ENCODE data around the gene CST9L. TPM values are rescaled to one million over a fixed set of nuclear protein-coding genes. Genes with fewer than 3 reads are reported as not detected.
A peak's percentile ranks its signal among the peaks of the same experiment; 100 is the strongest.
"Not testable (repeated sequence)": the region's sequence is repeated elsewhere in the genome, so short reads cannot be mapped to it uniquely, and the experiment has no call there.

Gene CST9L
- total RNA-seq, 1 donor from 2014 or later: 0.96 TPM

DNA sequence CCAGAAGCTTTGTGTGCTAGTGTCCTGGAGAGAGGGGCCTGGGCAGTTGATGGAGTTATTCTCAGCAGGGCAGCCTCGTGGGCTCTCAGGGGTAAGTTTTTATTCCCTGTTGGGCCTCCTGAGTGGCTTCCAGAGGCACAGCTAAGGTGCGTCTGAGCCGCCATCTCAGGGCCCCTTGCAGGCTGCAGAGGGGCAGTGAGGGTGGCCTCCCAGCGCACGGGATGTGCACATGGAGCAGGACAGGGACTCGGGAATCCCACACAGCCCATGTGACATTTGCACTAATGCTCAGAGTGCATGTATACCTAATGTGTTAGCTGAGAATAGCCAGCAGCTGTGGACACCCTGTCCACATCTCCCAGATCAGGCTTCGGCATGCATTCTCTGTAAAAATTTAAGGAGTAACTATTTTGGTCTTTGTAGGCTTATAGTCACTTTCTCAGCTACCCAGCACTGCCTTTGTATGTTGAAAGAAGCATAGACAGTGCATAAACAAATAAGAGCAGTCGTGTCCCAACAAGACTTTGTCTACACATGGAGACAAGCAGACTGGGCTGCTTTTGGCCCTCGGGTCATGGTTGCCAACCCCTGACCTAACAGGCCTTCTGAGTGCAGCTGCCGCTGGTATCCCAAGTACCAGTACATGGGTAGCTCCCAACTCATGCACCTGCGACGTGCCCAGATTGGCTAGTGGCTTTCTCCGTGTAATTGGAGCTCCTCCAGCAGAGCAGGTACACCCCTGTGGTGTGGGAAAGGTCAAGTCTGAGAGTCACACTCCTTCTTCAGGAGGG, 18.6 kb upstream of the CST9L start:
- no peak for DNase-seq (ENCODE audit: low spot score)

DNA sequence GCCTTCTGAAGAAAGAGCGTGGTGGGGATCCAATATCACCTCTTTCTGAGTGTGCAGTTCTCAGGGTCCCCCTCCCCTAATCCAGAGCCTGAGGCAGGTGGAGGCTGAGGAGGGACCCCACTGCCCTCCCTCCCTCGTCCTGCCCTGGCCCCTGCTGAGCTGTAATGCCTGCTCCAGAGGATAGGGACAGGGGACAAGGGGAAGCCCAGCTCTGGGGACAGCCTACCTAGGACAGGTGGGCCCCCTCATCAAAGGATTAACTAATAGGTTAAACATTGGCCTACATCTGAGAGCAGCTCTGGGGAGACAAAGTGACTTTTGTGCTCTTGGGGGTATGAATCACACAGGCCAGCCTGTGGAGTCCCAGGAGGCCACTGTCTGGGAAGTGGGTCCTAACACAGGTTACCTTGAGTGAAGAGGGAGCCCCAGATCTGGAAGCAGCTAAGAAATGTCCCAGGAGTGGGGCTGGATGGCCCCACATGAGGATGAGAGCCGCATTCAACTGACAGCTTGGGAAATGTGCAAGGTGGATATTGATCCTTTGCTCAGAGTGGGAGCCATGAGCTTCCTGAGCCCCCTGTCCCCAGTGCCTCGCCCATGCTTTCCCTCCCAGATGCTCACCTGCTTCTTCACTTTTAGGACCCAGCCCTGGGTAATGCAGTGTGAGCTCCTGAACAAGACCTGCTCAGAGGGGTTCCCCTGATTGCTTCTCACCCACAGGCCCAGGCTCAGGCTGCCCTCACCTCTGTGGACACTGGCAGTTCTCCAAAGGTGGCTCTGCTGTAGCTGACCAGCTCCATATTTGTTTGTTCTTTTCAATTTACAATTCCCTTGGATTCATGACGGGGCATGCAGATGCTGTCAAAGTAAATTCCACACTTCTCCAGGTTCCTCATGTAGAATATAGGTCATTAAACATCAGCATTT, 17.8 kb upstream of the CST9L start:
- DNase-seq (ENCODE audit: low spot score): no peak

DNA sequence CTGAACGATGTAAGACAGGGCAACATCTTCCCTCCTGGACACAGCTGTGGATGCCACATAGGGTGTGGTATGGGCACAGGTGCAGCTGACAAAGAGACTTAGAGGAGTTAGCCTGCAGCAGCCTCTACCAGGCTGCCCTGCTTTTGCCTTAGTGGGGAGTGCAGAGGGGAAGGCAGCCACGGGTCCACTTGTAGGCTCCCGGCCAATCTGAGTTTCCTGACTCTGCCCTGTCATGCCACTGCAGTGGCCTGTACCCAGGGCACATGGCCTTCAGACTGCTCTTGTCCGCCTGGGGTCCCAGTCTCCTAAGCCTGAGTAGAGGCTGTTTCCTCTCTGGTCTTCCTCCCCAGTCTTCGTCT, 17.1 kb upstream of the CST9L start:
- no peak for DNase-seq (ENCODE audit: low spot score)

DNA sequence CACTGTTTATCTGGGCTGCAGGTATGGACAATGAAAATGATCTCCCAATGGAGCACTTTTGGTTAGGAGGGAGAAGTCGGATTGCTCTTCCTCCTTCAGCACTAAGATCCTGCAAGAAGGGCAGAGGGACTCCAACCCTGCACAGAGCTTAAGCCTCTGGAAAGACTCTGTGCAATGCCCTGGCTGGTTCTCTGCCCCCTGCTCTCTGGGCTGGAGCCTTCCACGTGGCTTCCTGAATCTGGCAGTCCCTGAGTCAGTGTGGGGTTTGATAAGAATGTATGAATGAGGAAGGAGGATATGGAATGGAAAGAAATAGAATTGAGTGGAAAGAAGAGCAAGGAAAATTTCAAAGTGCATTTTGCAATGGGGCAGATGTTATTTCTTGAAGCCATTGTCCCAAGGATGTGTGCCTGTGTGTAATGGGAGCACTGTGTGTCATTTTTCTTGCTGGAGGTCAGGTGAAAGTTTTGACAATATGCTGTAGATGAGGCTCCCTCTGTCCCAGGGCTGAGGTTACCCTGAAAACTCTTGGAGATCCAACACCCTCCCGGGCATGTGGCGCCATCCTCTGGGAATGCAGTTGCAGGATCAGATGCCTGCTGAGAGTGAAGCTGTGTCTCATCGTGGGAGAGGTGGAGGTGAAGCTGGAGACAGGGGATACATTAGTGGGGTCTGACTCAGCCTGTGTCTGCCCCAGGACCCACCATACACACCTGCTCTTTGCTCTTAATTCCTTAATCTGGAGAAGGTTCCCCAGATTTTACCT, 16.3 kb upstream of the CST9L start:
- no peak for DNase-seq (ENCODE audit: low spot score)

DNA sequence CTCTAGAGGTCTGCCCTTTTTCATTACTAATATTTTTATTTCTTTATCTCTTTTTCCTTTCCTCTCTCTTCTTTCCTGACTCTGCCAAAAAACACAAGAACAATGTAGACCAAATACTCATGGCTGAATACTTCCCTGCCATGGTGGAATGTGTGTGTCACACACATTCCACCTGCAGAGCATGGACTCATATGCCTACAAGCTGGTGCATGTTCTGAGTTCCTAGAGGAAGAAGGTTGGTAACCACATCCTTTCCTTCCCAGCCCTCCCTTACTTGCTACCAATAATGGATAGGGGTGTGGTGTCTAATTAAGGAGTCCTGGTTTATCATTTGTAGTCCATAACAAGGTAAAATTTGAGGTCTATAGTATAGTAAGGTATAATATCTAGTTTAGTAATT, 15.2 kb upstream of the CST9L start:
- DNase-seq (ENCODE audit: low spot score): peak; percentile 30

DNA sequence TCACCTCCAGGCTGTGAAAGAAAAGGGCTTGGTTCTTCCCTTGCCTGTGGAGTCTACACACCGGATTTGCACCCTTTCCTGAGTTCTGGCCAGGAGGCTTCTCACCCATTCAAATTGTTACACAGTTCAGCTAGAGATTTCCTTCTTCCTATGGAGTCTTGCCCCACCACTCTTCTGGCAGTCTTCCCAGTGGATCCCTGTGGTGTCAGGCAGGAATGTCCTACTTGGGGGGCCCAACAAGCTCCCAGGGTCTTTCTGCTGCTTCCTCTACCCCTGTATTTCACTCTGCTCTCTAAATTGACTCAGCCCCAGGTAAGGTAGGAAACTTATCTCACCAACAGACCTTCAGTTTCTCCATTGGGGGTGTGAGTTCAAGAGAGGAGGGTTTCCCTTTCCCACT, 14.0 kb upstream of the CST9L start:
- DNase-seq (ENCODE audit: low spot score): no peak

DNA sequence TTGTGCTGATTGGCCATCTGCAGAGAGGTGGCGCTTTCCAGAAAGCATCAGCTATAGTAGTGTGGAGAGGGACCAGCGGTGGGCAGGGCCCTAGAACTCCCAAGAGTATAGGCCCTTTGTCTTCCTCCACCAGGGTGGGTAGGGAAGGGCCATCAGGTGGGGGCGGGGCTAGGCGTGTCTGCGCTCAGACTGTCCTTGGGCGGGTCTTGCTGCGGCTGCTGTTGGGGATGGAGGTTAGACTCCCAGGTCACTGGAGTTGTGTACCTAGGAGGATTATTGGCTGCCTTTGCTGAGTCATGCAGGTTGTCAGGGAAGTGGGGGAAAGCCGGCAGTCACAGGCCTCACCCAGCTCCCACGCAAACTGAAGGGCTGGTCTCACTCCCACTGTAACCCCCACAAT, 13.5 kb upstream of the CST9L start:
- DNase-seq (ENCODE audit: low spot score): not testable (repeated sequence)

DNA sequence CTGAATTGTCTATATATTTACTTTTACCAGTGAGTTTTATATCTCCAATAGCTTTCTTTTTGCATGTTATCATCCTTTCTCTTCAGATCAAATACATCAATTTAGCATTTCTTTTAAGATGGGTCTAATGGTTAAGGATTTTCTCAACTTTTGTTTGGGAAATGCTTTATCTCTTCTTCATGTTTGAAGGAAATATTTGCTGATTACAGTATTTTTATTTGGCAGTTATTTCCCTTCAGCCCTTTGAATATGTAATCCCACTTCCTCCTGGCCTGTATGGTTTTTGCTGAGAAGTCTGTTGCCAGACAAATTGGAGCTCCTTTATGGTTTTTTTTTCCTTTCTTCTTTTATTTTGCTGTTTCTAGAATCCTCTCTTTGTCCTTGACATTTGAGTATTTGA, 6.7 kb upstream of the CST9L start:
- DNase-seq (ENCODE audit: low spot score): no peak

DNA sequence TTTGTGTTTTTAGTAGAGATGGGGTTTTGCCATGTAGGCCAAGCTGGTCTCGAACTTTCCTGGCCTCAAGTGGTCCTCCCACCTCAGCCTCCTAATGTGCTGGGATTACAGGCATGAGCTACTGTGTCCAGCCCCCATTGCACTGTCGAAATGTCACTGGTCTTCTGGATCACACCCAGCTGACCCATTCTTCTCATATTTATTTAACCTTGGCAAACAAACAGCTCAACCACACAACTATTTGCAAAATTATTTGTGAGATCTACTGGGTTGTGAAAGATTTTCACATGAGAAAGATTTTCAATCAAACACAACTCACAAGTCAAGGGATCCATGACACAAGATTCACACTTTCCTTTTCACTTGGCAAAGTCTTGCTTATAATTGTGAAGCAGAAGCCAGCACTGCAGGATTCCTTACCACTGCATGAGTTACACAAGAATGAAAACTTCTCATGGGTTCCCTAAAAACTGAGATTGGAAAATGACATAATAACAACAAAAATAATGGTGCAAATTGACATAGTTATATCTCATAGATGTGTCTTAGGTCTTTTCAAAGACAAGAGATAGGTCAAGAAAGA, 2.0 kb upstream of the CST9L start:
- DNase-seq (ENCODE audit: low spot score): no peak

DNA sequence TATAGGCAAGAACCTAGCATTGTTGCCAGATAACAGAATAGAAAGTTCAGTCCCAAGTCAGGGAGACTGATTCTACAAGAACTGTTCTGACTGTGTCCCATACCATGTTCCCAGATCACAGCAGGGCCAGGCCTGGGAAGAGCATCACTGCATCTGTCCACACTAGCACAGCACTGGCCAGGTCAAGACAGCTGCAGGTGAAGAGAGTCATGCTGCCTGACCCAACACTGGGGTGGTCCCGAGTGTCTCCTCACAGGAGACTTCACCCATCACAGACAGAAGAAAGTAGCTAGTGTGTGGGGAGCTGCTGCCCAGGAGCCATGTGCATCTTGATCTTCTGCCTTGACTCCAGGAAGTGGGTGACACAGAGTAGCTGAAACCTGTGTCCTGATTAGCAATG, 1.3 kb upstream of the CST9L start:
- DNase-seq (ENCODE audit: low spot score): no peak

DNA sequence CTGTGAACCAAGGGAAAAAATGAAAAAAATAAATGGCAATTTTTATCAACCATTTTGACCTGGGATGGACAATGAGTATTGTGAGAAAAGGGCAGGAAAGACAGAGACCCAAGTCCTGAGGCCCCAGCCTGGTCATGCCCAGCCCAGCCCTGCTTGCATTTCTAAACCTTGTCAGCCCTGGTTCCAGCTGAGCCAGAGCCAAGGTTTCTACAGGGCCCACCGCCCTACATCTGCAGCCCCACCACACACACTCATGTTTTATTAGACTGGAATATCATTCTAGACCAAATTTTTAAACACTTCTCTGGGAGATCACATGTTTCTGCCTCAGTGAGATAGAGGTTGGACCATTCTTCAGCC, 667 bp upstream of the CST9L start:
- DNase-seq (ENCODE audit: low spot score): no peak

DNA sequence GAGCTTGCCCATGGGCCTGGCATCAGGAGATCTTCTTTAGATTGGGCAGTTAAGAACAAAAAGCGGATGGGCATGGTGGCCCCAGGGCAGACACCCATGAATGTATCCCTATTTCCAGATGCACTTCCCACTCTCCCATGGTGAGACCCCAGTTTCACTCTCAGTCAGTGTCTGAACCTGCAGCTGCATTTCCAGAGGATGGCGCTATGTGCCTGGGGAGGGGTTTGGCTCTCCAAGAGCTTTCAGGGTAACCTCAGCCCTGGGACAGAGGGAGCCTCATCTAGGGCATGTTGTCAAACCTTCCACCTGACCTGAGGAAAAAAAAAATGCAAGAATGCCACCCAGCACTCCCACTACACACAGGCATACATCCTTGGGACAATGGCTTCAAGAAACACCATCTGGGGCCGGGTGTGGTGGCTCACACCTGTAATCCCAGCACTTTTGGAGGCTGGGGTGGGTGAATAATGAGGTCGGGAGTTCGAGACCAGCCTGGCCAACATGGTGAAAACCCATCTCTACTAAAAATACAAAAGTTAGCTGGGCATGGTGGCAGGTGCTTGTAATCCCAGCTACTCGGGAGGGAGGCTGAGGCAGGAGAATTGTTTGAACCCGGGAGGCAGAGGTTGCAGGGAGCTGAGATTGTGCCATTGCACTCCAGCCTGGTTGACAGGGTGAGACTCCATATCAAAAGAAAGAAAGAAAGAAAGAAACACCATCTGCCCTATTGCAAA, 1.9 kb downstream of the CST9L start:
- DNase-seq (ENCODE audit: low spot score): no peak

DNA sequence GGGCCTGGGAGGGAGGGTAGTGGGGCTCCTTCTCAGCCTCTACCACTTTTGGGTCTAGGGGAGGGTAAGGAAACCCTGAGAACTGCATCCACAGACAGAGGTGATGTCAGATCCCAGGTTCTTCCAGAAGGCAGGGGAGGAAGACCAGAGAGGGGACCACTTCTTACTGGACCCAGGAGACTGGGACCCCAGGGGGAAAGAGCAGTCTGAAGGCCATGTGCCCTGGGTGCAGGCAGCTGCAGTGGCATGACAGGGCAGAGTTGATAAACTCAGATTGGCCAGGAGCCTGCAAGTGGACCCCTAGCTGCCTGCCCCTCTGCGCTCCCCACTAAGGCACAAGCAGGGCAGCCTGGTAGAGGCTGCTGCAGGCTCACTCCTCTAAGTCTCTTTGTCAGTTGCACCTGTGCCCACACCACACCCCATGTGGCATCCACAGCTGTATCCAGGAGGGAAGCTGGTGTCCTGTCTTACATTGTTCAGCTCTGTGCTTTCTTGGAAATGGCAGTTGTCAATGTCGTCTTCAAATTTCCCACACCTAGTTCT, 2.7 kb downstream of the CST9L start:
- no peak for DNase-seq (ENCODE audit: low spot score)

DNA sequence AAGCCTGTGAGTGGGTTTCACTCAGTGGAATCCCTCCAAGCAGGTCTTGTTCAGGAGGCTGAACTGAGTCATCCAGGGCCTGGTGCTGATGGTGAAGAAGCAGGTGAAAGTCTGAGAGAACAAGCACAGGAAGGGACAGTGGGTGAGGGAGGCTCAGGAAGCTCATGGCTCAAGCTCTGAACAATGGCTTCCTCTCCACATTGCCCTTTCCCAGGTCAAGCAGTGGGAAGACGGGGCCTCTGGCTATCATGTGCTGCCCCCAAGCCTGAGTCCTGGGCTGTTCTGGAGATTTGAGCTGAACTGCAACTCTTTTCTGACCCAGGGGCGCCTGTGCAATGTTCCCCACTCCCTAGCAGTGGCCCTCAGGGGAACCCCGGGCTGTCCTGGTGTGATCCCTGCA, 3.4 kb downstream of the CST9L start:
- DNase-seq (ENCODE audit: low spot score): no peak

DNA sequence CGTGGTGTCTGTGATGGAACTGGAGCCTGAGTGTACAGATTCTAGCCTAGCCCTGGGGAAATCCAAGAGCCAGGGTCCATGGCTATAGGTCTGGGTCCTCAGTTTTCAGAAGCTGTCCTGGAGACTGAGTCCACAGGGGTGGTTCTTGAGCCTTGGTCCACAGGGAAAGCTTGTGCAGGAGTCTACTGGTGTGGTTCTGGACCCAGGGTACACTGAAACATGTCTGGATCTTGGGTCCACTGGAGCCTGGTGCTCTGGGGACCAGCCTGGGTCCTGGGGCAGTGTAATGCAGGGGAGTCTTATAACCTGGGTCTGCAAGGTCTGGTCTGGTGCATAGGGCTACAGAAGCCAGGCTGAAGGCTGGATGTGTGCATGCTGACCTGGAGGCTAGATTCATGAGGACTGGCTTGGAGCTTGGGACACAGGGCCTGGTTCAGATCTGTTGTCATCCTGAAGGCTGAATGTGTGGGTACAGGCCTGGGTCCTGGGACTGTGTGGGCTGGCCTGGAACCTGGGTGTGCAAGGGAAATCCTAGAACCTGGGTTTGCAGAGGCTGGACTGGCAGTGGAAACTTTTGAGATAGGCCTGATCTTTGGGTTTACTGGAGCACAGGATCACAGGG, 5.5 kb downstream of the CST9L start:
- DNase-seq (ENCODE audit: low spot score): no peak

DNA sequence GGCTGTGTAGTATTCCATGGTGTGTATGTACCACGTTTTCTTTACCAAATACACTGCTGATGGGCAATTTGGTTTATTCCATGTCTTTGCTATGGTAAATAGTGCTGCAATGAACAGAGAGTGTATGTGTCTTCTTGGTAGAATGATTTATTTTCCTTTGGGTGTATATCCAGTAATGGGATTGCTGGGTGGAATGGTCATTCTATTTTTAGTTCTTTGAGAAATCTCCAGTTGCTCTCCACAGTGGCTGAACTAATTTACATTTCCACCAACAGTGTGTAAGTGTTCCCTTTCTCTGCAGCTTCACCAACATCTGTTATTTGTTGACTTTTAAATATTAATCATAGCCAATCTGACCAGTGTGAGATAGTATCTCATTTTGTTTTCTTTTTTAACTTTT, 13.9 kb downstream of the CST9L start:
- no peak for DNase-seq (ENCODE audit: low spot score)

DNA sequence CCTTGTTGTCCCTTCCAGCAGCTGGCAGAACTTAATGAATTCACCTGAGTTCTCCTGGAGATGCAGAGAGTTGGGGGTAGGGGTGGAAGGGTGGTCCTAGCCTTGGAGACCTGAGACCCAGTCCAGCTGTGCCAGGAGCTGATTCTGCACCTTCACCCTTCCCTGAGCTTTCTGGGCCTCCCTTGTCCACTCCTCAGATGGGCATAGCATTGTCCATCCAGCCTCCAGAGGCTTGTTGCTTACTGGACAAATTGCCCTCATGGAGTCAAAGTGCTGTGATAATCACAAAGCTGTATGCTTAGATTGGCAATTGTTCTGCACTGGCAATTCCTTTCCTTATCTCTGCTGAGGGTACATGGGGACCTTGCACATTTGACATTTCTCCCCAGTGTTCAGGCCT, 16.5 kb downstream of the CST9L start:
- no peak for DNase-seq (ENCODE audit: low spot score)

DNA sequence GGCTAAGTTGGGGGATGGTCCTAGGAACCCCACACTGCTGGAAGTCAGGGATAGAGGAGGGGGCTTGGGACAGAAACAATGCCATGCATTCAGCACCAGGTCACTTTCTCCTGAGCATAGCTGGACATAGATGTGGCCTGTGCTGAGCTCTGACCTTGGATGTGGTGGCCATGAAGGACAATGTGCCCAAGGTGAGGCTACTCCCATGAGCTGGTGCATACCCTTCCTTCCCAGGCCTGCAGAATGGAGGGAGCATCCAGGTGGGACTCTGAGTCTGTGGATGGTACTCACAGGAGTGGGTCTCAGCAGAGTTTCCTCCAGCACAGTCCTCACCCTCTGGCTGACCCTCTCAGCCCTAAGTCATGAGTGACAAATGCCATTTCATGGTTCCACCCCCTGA, 16.9 kb downstream of the CST9L start:
- no peak for DNase-seq (ENCODE audit: low spot score)

DNA sequence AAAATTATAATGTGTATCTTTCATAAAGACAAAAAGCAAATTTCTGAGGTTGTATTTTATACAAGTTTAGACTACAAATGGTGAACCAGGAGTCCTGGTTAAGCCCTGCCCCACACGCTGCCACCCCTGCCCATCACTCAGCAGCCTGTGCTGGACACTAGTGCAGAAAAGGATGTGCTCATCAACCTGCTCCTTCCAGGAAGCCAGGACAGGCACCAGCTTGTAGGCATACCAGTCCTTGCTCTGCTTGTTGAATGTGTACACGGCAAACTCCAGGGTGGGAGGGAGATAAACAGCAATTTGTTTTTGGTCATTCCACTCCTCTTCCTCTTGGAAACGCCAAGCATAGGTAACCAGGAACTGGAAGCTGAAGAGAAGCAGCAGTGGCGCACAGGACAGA, 18.1 kb downstream of the CST9L start:
- DNase-seq (ENCODE audit: low spot score): peak; percentile 6

DNA sequence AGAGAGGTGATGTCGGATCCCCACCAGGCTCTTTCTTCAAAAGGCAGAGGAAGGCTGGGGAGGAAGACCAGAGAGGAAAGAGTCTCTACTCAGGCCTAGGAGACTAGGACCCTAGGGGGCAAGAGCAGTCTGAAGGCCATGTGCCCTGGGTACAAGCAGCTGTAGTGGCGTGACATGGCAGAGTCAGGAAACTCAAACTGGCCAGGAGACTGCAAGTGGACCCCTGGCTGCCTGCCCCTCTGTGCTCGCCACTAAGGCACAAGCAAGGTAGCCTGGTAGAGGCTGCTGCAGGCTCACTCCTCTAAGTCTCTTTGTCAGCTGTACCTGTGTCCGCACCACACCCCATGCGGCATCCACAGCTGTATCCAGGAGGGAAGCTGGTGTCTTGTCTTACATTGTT, 19.9 kb downstream of the CST9L start:
- no peak for DNase-seq (ENCODE audit: low spot score)

DNA sequence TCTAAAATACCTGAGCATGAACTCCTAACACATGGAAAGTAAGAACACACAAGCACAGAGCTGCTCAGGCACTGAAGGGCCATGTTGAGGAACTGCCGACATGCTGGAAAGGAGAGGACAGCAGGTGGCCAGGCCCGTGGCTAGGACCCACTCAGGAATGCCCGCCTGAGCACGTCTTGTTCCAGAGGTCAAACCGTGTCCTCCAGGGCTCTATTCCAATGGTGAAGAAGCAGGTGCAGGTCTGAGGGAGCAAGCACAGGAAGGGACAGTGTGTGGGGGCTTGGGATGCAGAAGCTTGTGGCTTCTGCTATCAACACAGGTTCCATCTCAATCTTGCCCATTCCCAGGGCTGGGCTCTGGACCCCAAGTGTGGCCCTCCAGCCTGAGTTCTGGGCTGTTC, 20.7 kb downstream of the CST9L start:
- DNase-seq (ENCODE audit: low spot score): no peak

Data from umbilical cord (tissue), 2 donors.